Suprapubic skin (tissue), 4 donors: ENCODE data around the gene FOXP4. TPM values are rescaled to one million over a fixed set of nuclear protein-coding genes. Genes with fewer than 3 reads are reported as not detected.

Source experiments
- DNase-seq, 2 donors: peaks; one replicate each; pipeline ENCODE4 v3.0.0-alpha.2; 2019; ENCODE audit warnings: low spot score in 2 of 2
- H3K27ac ChIP-seq: fragments of 200-600 bp; sonication (generic); one replicate; pipeline ENCODE4 v1.5.1; 2019
- H3K27me3 ChIP-seq: fragments of 200-600 bp; sonication (generic); one replicate; pipeline ENCODE4 v1.5.1; 2019
- H3K36me3 ChIP-seq: fragments of 200-600 bp; sonication (generic); one replicate; pipeline ENCODE4 v1.5.1; 2019
- H3K4me1 ChIP-seq: fragments of 200-600 bp; sonication (generic); one replicate; pipeline ENCODE4 v1.5.1; 2019
- H3K4me3 ChIP-seq: fragments of 200-600 bp; sonication (generic); one replicate; pipeline ENCODE4 v1.5.1; 2019; ENCODE audit warnings: mild to moderate bottlenecking
- H3K9me3 ChIP-seq: fragments of 200-600 bp; sonication (generic); one replicate; pipeline ENCODE4 v1.5.1; 2019
- EP300 ChIP-seq: sonication (generic); formaldehyde crosslinking; IDR thresholded peaks from one replicate; pipeline ENCODE4 v1.6.1; 2017; ENCODE audit warnings: antibody characterized with exemption
- POLR2A ChIP-seq, 2 donors: fragments of 450-650 bp; IDR thresholded peaks; one replicate each; pipeline ENCODE4 v1.6.1; 2017; ENCODE audit warnings: antibody characterized with exemption in 2 of 2, mild to moderate bottlenecking in 2 of 2, moderate library complexity in 2 of 2
- POLR2AphosphoS5 ChIP-seq, 3 donors: sonication (generic); formaldehyde crosslinking; IDR thresholded peaks; one replicate each; pipeline ENCODE4 v1.6.1; 2017; ENCODE audit warnings: antibody characterized with exemption in 3 of 3
- WGBS: methylation state at CpG from one replicate; pipeline ENCODE4 v1.1.5; 2018; 5-methylcytosine and 5-hydroxymethylcytosine counted together
- total RNA-seq, 4 donors: library from RNA; depleted of rRNA; stranded (reverse); fragments of >200 nt; gene quantifications; one replicate each; pipeline ENCODE4 v1.1.0, GENCODE V29; 2016
- TF ChIP-seq, protein P1 (sequence below), 2 donors: fragments of 200-600 bp in 1 of 2; fragments of 450-650 bp in 1 of 2; sonication (generic) in 1 of 2; IDR thresholded peaks; one replicate each; pipeline ENCODE4 v1.5.1; 2016 to 2019; ENCODE audit warnings: antibody characterized with exemption in 2 of 2, mild to moderate bottlenecking in 1 of 2, moderate library complexity in 1 of 2

The FOXP4 gene
- total RNA-seq, 4 donors from 2014 or later: 8.1 to 12.1 (median 10.4) TPM

DNA sequence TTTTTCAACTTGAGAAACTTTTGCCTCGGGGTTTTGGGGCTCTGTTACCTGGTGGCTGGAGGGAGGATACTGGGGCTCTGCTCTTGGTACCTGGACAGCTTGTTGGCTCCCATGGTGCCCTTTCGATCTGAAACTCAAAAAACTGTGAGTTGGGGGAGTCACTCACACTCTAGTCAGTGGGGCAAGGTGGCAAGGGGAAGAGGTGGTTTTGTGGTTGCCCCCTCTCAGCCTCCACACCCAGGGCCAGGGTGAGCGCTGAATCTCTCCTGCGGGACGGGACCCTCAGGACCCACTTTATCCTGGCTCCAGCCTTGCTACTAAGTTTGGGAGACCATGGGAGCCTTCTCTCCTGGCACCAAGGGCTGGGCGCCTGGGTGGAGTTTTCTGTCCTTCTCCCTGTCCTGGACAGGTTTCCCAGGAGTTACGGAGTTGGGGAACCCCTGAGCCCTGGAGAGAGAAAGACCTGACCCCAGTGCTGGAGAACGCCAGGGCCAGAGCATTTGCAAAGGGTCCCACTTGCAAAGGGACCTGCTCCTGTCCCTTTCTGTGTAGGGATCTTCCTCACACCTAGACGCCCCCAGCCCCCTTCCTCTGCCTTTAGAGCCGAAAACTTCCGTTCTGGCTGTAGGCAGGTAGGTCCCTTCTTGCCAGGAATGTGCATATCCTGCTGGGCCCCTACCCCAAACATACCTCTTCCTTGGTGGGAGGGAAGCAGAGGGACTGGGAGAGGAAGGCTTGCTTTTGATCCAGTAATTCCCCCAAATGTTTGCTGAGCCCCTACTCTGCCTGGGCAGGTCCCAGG lies 2.9 kb downstream of the FOXP4 start:
- peaks cover 2% of the 10 kb centered on the region for H3K27me3 ChIP-seq
- H3K36me3 ChIP-seq: no peaks in the 10 kb centered on the region
- WGBS: 84% methylated on average over 11 of the region's 11 CpGs
- peaks cover 34% of the 10 kb centered on the region for H3K4me1 ChIP-seq
- H3K27ac ChIP-seq: no peak overlapping the region
- peak overlapping the region; percentile 74 for H3K4me3 ChIP-seq
- no peak for TF ChIP-seq POLR2AphosphoS5 (IDR thresholded peaks at IDR 0.05)
- TF ChIP-seq, protein P1, sequence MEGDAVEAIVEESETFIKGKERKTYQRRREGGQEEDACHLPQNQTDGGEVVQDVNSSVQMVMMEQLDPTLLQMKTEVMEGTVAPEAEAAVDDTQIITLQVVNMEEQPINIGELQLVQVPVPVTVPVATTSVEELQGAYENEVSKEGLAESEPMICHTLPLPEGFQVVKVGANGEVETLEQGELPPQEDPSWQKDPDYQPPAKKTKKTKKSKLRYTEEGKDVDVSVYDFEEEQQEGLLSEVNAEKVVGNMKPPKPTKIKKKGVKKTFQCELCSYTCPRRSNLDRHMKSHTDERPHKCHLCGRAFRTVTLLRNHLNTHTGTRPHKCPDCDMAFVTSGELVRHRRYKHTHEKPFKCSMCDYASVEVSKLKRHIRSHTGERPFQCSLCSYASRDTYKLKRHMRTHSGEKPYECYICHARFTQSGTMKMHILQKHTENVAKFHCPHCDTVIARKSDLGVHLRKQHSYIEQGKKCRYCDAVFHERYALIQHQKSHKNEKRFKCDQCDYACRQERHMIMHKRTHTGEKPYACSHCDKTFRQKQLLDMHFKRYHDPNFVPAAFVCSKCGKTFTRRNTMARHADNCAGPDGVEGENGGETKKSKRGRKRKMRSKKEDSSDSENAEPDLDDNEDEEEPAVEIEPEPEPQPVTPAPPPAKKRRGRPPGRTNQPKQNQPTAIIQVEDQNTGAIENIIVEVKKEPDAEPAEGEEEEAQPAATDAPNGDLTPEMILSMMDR (IDR thresholded peaks at IDR 0.05): no peak
- no peak for TF ChIP-seq POLR2A (IDR thresholded peaks at IDR 0.05)
- TF ChIP-seq EP300: no peak
- DNase-seq: no peak
- H3K9me3 ChIP-seq: no peaks in the 10 kb centered on the region

DNA sequence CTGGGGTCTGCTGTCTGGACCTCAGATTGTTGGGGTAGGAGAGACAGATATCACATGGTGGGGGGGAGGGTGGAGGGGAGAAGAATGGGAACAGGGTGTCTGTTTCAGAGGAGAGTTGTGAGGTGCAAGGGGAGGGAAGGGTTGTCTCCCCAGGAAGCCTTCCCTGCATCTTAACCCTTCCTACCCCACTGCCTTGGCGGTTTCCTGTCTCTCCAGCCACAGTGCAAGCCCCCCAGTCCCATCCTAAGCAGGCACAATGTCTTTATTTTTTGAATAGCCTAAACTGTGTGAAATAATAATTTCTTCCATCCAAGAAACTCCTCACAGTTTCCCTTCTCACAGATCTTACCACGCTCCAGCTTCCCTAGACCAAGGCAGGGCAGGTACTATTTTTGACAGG lies 3.5 kb downstream of the FOXP4 start:
- Histone ChIP-seq H3K27me3 (peaks cover 2% of the 10 kb centered on the region), H3K36me3 (no peaks in the 10 kb centered on the region), H3K9me3 (no peaks in the 10 kb centered on the region), H3K27ac (no peak overlapping the region), H3K4me3 (no peak overlapping the region), H3K4me1 (peaks cover 34% of the 10 kb centered on the region)
- no peak for TF ChIP-seq POLR2A (IDR thresholded peaks at IDR 0.05)
- TF ChIP-seq POLR2AphosphoS5 (IDR thresholded peaks at IDR 0.05): no peak
- TF ChIP-seq, protein P1 (IDR thresholded peaks at IDR 0.05): no peak
- no peak for TF ChIP-seq EP300
- no peak for DNase-seq
- WGBS: 93% methylated on average over 2 of the region's 2 CpGs

DNA sequence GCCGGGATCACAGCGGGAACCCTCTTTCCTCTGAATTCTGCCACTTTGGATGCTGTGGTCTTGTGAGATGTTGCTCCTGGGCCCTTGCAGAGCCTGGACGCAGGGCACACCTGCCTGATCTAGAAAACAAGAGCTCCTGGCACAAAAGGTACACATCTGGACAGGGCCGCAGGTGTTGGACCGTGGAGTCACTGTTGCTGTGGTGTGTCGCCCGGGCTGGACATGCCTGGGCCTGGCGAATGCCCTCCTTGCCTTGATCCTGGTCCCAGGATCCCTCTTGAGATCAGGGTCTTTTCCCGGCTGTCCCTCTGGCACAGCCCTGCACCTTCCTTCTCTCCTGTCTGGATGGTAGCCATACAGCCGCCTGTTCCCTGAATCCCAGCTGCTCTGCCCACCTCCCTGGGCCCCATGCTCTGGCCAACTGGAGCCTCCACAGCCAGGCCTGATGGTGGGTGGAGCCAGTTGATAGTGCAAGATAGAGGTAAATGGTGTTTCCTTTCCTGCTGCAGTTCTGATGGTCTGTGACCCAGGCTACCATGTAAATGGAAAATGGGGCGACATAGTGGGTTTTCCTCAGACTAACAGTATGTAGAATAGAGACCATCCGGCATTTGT lies 5.0 kb downstream of the FOXP4 start:
- H3K4me1 ChIP-seq: peaks cover 22% of the 10 kb centered on the region
- H3K36me3 ChIP-seq: no peaks in the 10 kb centered on the region
- no peak overlapping the region for H3K4me3 ChIP-seq
- TF ChIP-seq, protein P1 (IDR thresholded peaks at IDR 0.05): no peak
- TF ChIP-seq EP300 (no peak), POLR2AphosphoS5 (IDR thresholded peaks at IDR 0.05) (no peak), POLR2A (IDR thresholded peaks at IDR 0.05) (no peak)
- no peak overlapping the region for H3K27ac ChIP-seq
- DNase-seq: no peak
- WGBS: 78% methylated on average over 6 of the region's 12 CpGs
- H3K27me3 ChIP-seq: peaks cover 2% of the 10 kb centered on the region
- no peaks in the 10 kb centered on the region for H3K9me3 ChIP-seq

DNA sequence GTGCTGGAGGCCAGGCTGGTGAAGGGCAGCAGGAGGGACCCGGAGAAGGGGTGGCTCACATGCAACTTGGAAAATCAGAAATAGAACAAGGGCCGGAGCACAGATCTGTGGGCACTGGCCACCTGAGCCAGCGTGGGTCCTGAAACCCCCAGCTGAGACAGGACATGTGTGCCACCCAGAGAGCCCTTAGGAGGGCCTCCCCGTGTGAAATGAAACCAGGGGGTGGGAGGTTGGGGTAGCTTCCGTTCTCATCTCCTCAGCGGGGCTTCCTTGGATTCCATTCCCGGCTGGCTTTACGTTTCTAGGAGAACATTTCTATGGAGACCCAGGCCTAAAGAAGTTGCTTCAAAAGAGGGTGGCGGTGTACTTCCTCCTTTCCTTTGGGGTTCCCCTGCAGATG lies 5.7 kb downstream of the FOXP4 start:
- 90% methylated on average over 9 of the region's 9 CpGs for WGBS

DNA sequence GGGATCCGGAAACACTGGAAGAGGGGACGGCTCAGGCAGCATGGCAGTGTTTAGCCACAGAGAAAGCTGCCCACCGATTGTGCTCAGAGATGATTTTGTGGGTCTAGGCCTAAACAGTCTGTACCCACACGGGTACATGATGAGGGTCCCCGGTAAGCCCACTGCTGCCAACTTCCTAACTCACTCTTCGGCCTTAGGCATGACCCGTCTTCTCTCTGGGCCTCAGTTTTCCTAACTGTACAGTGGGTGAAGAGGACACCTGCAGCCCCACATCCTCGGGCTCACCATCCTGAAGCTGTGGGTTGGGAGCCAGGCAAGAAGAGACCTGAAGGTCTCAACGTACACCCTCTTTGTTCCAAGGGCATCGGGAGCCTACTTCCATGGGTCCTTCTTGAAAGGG lies 6.5 kb downstream of the FOXP4 start:
- Histone ChIP-seq H3K27me3 (peaks cover 2% of the 10 kb centered on the region), H3K36me3 (no peaks in the 10 kb centered on the region), H3K4me3 (no peak overlapping the region), H3K9me3 (no peaks in the 10 kb centered on the region), H3K27ac (no peak overlapping the region), H3K4me1 (peaks cover 16% of the 10 kb centered on the region)
- WGBS: 83% methylated on average over 9 of the region's 10 CpGs
- DNase-seq: no peak
- TF ChIP-seq POLR2A (IDR thresholded peaks at IDR 0.05) (no peak), EP300 (no peak), POLR2AphosphoS5 (IDR thresholded peaks at IDR 0.05) (no peak)
- TF ChIP-seq, protein P1 (IDR thresholded peaks at IDR 0.05): no peak

More for the DNA sequence above, 5.7 kb downstream of the FOXP4 start:
- no peak overlapping the region for H3K4me3 ChIP-seq
- H3K4me1 ChIP-seq: peaks cover 22% of the 10 kb centered on the region
- H3K27me3 ChIP-seq: peaks cover 2% of the 10 kb centered on the region
- H3K36me3 ChIP-seq: no peaks in the 10 kb centered on the region
- TF ChIP-seq POLR2AphosphoS5 (IDR thresholded peaks at IDR 0.05): no peak
- no peak for TF ChIP-seq POLR2A (IDR thresholded peaks at IDR 0.05)
- TF ChIP-seq, protein P1 (IDR thresholded peaks at IDR 0.05): no peak
- TF ChIP-seq EP300: no peak
- H3K9me3 ChIP-seq: no peaks in the 10 kb centered on the region
- H3K27ac ChIP-seq: no peak overlapping the region
- no peak for DNase-seq
